Gastrocnemius medialis (tissue), 4 donors: ENCODE measurements around the gene GCK. TPM values are rescaled to one million over a fixed set of nuclear protein-coding genes. Genes with fewer than 3 reads are reported as not detected.

Source experiments
- ATAC-seq, 2 donors: fragments of 150-250 bp; one replicate each; pipeline ENCODE4 v1.9.1; 2016
- DNase-seq, 2 donors: peaks; one replicate each; pipeline ENCODE4 v3.0.0-alpha.2; 2019
- H3K27ac ChIP-seq, 4 donors: fragments of 200-600 bp; sonication (generic); 1 replicate in 1 of 4; 2 replicates in 3 of 4; pipeline ENCODE4 v1.5.1; 2016 to 2018; ENCODE audit warnings: mild to moderate bottlenecking in 2 of 4, moderate library complexity in 1 of 4
- H3K27me3 ChIP-seq, 3 donors: fragments of 200-600 bp; sonication (generic) in 2 of 3; 1 replicate in 1 of 3; 2 replicates in 2 of 3; pipeline versions ENCODE4 v1.5.1 to v1.6.0; 2016 to 2019; ENCODE audit warnings: mild to moderate bottlenecking in 1 of 3, moderate library complexity in 1 of 3
- H3K36me3 ChIP-seq, 2 donors: fragments of 200-600 bp; sonication (generic) in 1 of 2; one replicate each; pipeline ENCODE4 v1.5.1; 2017 to 2018
- H3K4me1 ChIP-seq, 2 donors: fragments of 200-600 bp; sonication (generic) in 1 of 2; one replicate each; pipeline ENCODE4 v1.5.1; 2016 to 2017; ENCODE audit warnings: mild to moderate bottlenecking in 2 of 2
- H3K4me3 ChIP-seq, 4 donors: fragments of 200-600 bp; sonication (generic) in 3 of 4; 1 replicate in 1 of 4; 2 replicates in 3 of 4; pipeline ENCODE4 v1.5.1; 2016 to 2019; ENCODE audit warnings: mild to moderate bottlenecking in 2 of 4
- H3K9me3 ChIP-seq, 3 donors: fragments of 200-600 bp; sonication (generic) in 2 of 3; 1 replicate in 1 of 3; 2 replicates in 2 of 3; pipeline ENCODE4 v1.5.1; 2016 to 2019
- CTCF ChIP-seq, 5 experiments: fragments of 450-650 bp in 3 of 5; fragments of 200-600 bp in 2 of 5; sonication (generic) in 2 of 5; IDR thresholded peaks in 4 of 5; conservative IDR thresholded peaks in 1 of 5; 1 replicate in 4 of 5; 2 replicates in 1 of 5; pipeline ENCODE4 v1.5.1; 2016 to 2019; ENCODE audit warnings: antibody characterized with exemption in 5 of 5, mild to moderate bottlenecking in 3 of 5, moderate library complexity in 3 of 5
- POLR2A ChIP-seq, 2 donors: fragments of 450-650 bp; IDR thresholded peaks; one replicate each; pipeline ENCODE4 v1.6.1; 2017; ENCODE audit warnings: antibody characterized with exemption in 2 of 2, mild to moderate bottlenecking in 2 of 2, moderate library complexity in 2 of 2
- in situ Hi-C, 4 donors: fragments of 200-750 bp; cut with MboI; loops; one replicate each; pipeline versions ENCODE4 v1.15.0 to v1.8.0; 2017; ENCODE audit warnings: low sequenced_read_pairs in 4 of 4
- intact Hi-C: fragments of 100-400 bp; cut with DNase I; formaldehyde crosslinking; loops from one replicate; pipeline ENCODE4 v1.15.1; 2023; ENCODE audit warnings: low total_unique reads
- total RNA-seq, 4 donors: library from RNA; depleted of rRNA; stranded (reverse); fragments of >200 nt; gene quantifications; one replicate each; pipeline versions ENCODE4 v1.1.0 to v1.2.3, GENCODE V29; 2016

Gene GCK
- total RNA-seq, 4 donors from 2014 or later = 0.33 TPM; not detected in 3

DNA sequence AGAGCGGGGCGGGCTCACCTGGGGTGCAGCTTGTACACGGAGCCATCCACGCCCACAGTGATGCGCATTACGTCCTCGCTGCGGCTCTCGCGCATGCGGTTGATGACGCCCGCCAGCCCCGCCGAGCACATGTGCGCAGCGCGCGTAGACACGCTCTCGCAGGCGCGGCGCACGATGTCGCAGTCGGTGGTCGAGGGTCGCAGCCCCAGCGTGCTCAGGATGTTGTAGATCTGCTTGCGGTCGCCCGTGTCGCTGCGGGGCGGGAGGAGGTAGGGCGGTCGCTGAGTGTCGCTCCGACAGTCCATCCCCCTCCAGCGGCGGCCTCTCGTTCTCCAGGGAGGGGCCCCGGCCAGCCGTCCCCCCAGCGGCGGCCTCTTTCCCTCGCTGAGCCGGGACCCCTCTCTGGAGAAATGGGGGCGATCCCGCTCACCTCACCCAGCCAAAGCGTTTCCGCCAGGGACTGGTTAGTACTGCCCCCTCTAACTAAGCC lies 43.7 kb downstream of the GCK start:
- Histone ChIP-seq H3K27me3 (peaks cover 2 to 20% (median 15%) of the 10 kb centered on the region in 3 donors), H3K4me3 (peak overlapping the region; percentile 27 to 48 (median 47)), H3K9me3 (no peaks in the 10 kb centered on the region), H3K27ac (no peak overlapping the region), H3K4me1 (no peaks in the 10 kb centered on the region), H3K36me3 (no peaks in the 10 kb centered on the region)
- in situ Hi-C loops = no loop called here
- DNase-seq = no peak
- ATAC-seq = no peak
- intact Hi-C loops = no loop called here
- TF ChIP-seq CTCF (IDR thresholded peaks at IDR 0.05 in 4 of 5, conservative IDR thresholded peaks at IDR 0.05 in 1 of 5) = no peak
- TF ChIP-seq POLR2A (IDR thresholded peaks at IDR 0.05) = no peak

DNA sequence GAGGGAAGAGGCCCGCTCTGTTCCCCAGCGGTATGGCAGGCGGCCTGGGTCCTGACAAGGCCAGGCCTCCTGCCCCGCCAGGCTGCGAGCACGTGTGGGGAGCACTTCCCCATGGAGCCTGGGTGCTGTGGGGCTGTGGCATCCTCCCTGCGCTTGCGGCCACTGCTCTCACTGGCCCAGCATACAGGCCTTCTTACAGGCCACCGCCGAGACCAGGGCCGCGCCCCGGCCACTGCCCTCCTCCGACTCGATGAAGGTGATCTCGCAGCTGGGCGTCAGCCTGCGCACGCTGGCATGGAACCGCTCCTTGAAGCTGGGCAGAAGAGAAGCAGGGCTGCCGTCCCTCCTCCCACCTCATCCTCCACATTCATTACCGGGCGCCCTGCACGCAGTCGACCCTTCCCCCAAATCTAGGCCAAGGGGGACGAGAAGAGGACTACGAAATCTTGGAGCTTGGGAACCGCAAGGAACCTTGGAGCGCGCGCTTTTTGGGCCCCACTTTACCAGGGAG lies 44.2 kb downstream of the GCK start:
- intact Hi-C loops = no loop called here
- H3K4me1 ChIP-seq = no peaks in the 10 kb centered on the region

GRCh38 chr7:44144426-44144967 lies 44.7 kb downstream of the GCK start:
- Histone ChIP-seq H3K27ac (no peak overlapping the region), H3K36me3 (no peaks in the 10 kb centered on the region), H3K9me3 (no peaks in the 10 kb centered on the region), H3K4me3 (no peak overlapping the region), H3K27me3 (peaks cover 2 to 20% (median 15%) of the 10 kb centered on the region in 3 donors), H3K4me1 (no peaks in the 10 kb centered on the region)
- in situ Hi-C loops (no loop called here), intact Hi-C loops (no loop called here)
- ATAC-seq = no peak
- no peak for TF ChIP-seq CTCF (IDR thresholded peaks at IDR 0.05 in 4 of 5, conservative IDR thresholded peaks at IDR 0.05 in 1 of 5)
- no peak for DNase-seq

More for the DNA sequence above, 44.2 kb downstream of the GCK start:
- ATAC-seq (no peak), DNase-seq (no peak)
- no peak for TF ChIP-seq POLR2A (IDR thresholded peaks at IDR 0.05)
- no peak for TF ChIP-seq CTCF (IDR thresholded peaks at IDR 0.05 in 4 of 5, conservative IDR thresholded peaks at IDR 0.05 in 1 of 5)
- Histone ChIP-seq H3K4me3 (peak overlapping the region in 3 of 4 donors; percentile 27 to 48 (median 48)), H3K9me3 (no peaks in the 10 kb centered on the region), H3K27me3 (peaks cover 2 to 20% (median 15%) of the 10 kb centered on the region in 3 donors), H3K27ac (no peak overlapping the region), H3K36me3 (no peaks in the 10 kb centered on the region)
- in situ Hi-C loops = no loop called here

GRCh38 chr7:44143646-44144250 lies 45.5 kb downstream of the GCK start:
- no peak overlapping the region for H3K27ac ChIP-seq
- intact Hi-C loops = no loop called here
- H3K9me3 ChIP-seq = no peaks in the 10 kb centered on the region
- no peak overlapping the region for H3K4me3 ChIP-seq
- H3K4me1 ChIP-seq = no peaks in the 10 kb centered on the region
- in situ Hi-C loops = no loop called here
- DNase-seq (no peak), ATAC-seq (no peak)
- no peaks in the 10 kb centered on the region for H3K36me3 ChIP-seq
- peaks cover 2 to 20% (median 15%) of the 10 kb centered on the region in 3 donors for H3K27me3 ChIP-seq
- TF ChIP-seq POLR2A (IDR thresholded peaks at IDR 0.05) = no peak
- TF ChIP-seq CTCF (IDR thresholded peaks at IDR 0.05 in 4 of 5, conservative IDR thresholded peaks at IDR 0.05 in 1 of 5) = no peak
